ENCODE measurements around the gene OTP. TPM values are rescaled to one million over a fixed set of nuclear protein-coding genes. Genes with fewer than 3 reads are reported as not detected.

The OTP gene
- total RNA-seq, 1 donor: not detected

DNA sequence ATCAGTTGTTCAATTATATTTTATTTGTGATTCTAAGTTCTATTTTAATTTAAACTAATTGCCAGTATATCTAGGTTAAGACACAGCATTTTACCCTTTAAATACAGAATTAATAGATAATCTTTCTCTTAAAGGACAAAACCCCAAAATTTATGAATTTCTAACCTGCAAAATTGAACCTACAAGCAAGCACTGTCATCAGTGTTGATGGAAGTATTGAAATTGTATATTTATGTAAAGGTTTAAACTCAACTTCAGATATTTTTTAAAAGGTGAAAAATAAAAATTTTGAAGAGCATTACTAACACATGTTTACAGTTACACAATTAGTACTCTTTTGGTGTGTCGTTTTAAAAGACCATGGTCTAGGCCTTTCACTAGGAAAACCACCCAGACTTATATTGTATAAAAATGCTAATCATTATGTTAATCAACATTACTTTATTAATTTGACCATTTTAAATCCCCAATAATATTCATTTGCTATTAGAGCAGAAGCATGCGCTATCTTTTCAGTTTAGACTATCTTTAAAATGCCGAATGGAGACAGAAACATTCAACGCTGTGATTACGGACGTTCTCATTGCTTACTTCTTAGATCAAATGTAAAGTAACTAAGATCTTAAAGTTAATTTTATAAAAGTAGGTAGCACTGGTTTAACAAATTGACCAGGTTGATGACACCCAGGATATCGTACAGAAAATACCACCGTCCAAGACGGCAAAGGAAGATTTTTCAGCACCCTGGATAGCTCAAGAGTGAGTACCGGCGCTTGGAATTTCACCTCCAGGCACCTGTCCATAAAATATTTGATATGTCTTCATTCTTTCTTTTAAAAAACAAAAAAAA lies 3.2 kb downstream of the OTP start:
- H3K4me3 ChIP-seq (ENCODE audit: low read depth, low read length): no peak overlapping the region
- no peak for DNase-seq (ENCODE audit: low read depth)
- TF ChIP-seq, protein P1, sequence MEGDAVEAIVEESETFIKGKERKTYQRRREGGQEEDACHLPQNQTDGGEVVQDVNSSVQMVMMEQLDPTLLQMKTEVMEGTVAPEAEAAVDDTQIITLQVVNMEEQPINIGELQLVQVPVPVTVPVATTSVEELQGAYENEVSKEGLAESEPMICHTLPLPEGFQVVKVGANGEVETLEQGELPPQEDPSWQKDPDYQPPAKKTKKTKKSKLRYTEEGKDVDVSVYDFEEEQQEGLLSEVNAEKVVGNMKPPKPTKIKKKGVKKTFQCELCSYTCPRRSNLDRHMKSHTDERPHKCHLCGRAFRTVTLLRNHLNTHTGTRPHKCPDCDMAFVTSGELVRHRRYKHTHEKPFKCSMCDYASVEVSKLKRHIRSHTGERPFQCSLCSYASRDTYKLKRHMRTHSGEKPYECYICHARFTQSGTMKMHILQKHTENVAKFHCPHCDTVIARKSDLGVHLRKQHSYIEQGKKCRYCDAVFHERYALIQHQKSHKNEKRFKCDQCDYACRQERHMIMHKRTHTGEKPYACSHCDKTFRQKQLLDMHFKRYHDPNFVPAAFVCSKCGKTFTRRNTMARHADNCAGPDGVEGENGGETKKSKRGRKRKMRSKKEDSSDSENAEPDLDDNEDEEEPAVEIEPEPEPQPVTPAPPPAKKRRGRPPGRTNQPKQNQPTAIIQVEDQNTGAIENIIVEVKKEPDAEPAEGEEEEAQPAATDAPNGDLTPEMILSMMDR (IDR thresholded peaks at IDR 0.05; ENCODE audit: insufficient read depth, low read length): no peak

DNA sequence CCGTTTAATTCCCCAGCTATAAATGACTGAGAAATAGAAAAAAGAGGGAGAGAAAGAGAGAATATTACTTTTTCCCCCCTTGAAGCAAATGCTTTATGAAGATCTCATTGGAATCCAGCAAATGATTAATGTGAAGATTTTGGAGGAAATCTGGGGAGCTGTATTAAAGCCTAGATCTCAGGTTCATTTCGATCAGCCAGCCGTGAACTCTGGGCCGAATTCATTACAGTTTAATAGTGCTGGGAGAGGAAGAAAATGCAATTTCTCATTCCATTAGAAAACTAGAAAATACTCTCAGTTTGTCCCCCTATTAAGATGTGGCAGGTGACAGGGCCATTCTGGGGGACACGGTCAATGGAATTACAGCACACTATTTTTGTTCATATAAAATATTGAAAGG lies 4.8 kb downstream of the OTP start:
- DNase-seq (ENCODE audit: low read depth): no peak
- H3K4me3 ChIP-seq (ENCODE audit: low read depth, low read length): no peak overlapping the region
- TF ChIP-seq, protein P1 (IDR thresholded peaks at IDR 0.05; ENCODE audit: insufficient read depth, low read length): no peak

DNA sequence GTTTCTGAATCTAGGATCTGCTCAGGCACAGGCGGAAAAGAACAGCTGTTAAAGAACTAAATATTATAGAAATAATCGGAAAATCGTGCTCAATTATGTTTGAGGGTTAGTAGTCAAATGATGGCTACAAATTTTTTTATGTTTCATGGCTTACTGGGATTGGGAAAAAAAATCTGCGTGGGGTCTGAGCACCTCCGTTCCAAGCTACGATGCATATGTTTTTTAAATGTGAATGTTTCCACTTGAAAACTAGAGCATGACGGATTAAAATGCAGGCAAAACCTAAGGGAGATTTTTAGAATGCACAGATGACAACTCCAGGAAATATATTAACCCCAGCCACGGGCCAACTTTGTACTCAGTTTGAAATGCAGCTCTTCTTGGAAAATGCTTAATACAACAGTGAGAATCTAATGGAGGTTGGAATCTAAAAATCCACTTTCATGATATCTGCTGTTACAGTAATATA lies 5.3 kb downstream of the OTP start:
- no peak for DNase-seq (ENCODE audit: low read depth)
- TF ChIP-seq, protein P1 (IDR thresholded peaks at IDR 0.05; ENCODE audit: insufficient read depth, low read length): no peak
- H3K4me3 ChIP-seq (ENCODE audit: low read depth, low read length): no peak overlapping the region

DNA sequence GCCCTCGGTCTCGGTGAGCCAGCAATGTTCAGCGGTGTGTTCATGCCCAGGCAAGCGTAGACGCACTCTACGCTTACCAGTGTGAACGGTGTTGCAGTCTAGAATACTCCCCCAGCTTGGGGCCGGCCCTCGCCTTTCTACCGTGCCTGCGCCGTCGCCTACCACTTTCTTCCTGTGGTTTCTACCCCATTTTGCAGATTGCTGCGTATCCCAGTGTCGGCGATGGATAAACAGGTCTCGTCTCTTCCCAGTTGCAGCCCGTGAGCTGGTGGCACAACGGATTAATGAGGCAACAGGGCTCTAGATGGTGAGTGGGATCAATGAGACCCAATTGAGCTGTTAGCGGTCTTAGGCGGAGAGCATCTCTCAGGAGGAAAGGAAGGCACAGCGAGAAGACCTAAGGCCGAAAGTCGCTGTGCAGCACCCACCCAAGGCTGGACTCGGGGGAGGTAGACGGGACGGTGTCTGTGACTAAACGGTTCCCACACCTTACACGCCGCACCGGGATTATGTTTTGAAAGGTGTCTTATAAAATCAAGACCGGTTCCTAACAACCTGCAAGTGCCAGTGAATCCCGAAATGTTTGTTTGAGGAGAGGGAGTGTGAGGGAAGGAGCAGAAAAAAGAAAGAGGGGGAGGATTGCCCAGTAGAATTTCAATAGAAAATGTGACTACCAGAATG lies 5.8 kb downstream of the OTP start:
- TF ChIP-seq, protein P1 (IDR thresholded peaks at IDR 0.05; ENCODE audit: insufficient read depth, low read length): no peak
- H3K4me3 ChIP-seq (ENCODE audit: low read depth, low read length): no peak overlapping the region
- no peak for DNase-seq (ENCODE audit: low read depth)

DNA sequence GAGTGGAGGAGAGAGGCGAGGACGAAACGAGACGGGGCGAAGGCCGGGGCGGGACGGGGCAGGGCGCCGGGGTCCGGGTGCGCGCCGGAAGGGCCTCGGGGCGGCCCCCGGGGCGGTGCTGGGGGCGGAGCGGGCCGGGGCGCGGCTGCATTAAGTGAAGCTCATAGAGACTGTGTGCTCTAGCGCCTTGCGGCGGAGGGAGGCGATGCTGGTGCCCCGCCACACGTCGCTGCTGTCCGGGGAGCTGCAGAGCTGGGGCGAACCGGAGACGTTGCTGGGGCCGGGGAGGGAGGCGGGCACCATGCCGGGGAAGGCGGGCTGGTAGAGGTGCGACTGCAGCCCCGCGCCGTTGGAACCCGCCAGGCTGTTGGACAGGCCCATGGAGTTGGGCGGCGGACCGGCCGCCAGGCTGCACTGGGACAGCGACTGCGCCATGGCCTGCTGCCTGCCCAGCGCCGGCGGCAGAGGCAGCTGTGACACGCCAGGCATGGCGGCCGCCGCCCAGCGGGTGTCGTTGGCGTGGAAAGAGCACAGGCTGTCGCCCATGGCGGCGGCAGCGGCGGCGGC lies 8.3 kb downstream of the OTP start:
- no peak for DNase-seq (ENCODE audit: low read depth)
- TF ChIP-seq, protein P1 (IDR thresholded peaks at IDR 0.05; ENCODE audit: insufficient read depth, low read length): no peak

DNA sequence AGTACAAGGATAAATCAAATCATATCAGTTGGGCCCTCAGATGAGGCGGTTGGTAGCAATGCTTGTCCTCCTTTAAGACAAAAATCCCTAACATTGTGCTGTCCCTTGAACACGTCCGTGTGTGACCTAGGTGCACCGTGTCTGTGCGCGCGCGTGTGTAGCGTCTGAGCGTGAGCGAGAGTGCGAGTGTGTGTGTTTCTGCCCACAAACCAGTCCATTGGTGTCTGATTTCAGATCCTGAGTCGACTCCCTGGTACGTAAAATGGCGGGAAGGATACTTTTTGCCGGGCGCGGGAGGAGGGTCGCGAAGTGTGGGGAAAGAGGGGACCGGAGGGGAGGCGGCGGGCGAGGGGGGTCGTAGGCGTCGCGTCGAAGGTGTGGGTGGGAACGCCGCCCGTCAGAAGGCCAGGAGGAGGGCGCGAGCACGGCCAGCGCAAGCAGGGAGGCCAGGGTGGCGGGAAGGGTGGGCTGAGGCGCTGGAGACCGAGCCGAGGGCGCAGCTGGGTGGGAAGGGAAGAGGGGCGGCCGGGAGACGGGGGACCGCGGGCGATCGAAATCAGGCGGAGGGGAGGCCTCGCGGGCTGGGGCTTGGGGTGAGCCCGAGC lies 8.9 kb downstream of the OTP start:
- no peak for DNase-seq (ENCODE audit: low read depth)
- no peak overlapping the region for H3K4me3 ChIP-seq (ENCODE audit: low read depth, low read length)
- TF ChIP-seq, protein P1 (IDR thresholded peaks at IDR 0.05; ENCODE audit: insufficient read depth, low read length): no peak

More for the DNA sequence above, 8.3 kb downstream of the OTP start:
- peak overlapping the region; percentile 46 for H3K4me3 ChIP-seq (ENCODE audit: low read depth, low read length)

Data from fibroblast of the aortic adventitia (primary cell).